NT2/D1 (cell line): ENCODE measurements around the gene DDAH1.

Experiments used
- SUZ12 ChIP-seq: IDR thresholded peaks from 2 replicates; pipeline ENCODE4 v1.6.1; 2011; ENCODE audit not compliant: insufficient read length, insufficient read depth; ENCODE audit errors: extremely low read depth
- ZNF274 ChIP-seq: IDR thresholded peaks from 2 replicates; pipeline ENCODE4 v1.6.1; 2011; ENCODE audit warnings: mild to moderate bottlenecking, low read depth, low read length

DNA sequence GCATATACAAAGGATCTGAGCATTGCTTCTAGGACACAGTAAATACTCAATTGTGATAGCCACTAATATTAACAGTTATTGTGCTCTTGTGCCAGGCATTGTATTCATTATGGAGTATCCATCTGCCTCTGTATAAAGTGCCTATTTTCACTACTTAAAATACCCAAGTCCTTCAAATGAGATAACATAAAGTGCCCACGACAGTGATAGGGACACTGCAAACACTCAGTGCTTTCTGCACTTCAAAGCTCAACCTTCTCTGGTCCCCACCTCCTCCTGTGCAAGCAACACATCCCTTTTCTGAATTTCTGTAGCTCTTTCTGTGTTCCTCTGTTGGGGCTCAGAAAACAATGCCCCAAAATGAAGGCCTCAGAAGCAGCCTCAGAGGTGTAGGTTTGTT, 6.6 kb upstream of the DDAH1 start:
- TF ChIP-seq ZNF274 (no peak), SUZ12 (no peak)
